ENCODE data around the gene CKB.
"Not testable (repeated sequence)": the region's sequence is repeated elsewhere in the genome, so short reads cannot be mapped to it uniquely, and the experiment has no call there.

The CKB gene

DNA sequence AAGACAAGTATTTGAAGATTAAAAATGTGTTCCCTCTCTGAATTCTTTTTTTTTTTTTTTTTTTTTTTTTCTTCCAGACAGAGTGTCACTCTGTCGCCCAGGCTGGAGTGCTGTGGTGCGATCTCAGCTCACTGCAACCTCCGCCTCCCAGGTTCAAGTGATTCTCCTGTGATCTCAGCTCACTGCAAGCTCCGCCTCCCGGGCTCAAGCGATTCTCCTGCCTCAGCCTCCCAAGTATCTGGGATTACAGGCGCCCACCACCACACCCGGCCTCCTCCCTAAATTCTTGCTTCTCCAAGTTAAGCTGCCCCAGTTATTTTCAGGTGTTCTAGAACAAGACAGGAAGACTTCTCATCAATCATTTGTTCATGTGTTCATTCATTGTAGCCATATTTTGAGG, 10.4 kb downstream of the CKB start:
- DNase-seq (ENCODE audit: low read depth): not testable (repeated sequence)

DNA sequence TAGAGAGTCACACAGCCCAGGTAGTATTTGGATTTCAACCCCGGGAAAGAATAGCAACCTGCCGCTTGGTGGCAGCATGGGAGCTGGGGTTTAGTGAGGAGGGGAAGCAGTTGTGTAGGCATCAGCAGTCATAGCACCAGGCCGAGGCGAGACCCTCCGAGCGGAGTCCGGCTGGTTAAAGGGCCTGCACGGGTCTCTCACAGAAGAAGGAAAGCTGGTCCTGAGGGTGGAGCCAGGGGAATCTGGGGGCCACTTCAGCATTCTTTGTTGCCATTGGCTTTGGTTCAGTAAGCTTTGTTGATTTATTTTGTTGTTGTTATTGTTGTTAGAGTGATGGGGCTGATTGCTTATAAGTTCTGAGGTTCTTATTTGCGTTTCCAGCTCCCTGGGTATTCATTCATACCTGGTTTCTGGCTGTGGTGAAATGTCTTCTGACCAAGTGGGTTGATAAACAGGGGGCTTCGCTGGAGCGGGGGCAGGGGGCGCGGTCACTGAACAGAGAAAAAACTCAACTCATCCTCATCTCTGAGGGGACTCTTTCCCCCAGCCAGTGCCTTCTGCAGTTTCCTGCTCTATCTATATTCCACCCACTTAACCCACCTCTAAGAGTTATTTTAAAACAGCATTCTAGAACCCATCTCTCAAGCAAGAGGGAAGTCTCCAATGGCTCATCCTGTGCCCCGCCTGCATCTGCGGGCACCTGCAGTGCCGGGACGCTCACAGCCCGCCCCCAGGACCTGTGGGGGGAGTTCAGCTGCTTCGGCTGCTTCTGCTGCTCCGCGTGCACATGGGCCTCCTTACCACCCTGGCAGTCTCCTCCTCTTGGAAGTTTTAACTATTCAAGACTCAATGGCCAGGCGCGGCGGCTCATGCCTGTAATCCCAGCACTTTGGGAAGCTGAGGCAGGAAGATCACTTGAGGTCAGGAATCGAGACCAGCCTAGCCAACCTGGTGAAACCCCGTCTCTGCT, 11.6 kb downstream of the CKB start:
- no peak for DNase-seq (ENCODE audit: low read depth)

DNA sequence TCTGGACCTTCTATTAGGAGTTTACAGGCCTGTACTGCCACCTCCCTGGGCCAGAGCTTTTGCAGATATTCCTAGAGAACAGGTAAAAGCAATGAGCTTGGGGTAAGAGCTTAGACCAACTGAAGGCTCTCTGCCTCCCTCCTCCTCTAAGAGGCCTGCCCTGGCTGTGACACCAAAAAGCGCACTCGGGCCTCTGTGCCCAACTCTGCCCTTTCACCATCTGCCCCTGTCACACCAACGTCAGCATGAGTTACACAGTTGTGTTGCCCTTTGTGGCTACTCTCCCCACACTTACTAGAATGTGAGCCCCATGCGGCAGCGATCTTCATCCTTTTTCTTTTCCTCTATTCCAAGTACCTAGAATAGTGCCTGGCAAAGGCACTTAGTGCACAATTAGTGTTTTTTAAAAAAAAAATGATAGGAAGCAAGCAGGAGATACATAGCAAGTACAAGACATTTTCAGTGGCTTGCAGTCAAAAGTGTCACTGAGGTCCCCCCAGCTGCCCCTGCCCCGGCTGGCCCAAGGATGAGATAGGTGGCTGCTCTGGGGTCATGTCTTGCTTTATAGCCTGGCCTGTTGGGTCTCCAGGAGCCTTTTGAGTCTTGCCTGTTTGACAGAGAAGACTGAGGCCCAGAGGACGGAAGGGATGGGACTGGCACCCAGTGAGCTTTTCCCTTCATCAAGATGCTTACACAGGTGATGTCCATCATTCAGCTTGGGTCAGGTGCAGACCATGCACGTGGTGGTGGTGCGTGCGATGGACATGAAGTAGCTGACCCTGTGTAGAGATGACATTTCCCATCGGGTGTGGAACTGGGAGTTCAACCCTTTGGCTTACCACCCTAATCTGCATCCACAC, 12.5 kb downstream of the CKB start:
- no peak for DNase-seq (ENCODE audit: low read depth)

DNA sequence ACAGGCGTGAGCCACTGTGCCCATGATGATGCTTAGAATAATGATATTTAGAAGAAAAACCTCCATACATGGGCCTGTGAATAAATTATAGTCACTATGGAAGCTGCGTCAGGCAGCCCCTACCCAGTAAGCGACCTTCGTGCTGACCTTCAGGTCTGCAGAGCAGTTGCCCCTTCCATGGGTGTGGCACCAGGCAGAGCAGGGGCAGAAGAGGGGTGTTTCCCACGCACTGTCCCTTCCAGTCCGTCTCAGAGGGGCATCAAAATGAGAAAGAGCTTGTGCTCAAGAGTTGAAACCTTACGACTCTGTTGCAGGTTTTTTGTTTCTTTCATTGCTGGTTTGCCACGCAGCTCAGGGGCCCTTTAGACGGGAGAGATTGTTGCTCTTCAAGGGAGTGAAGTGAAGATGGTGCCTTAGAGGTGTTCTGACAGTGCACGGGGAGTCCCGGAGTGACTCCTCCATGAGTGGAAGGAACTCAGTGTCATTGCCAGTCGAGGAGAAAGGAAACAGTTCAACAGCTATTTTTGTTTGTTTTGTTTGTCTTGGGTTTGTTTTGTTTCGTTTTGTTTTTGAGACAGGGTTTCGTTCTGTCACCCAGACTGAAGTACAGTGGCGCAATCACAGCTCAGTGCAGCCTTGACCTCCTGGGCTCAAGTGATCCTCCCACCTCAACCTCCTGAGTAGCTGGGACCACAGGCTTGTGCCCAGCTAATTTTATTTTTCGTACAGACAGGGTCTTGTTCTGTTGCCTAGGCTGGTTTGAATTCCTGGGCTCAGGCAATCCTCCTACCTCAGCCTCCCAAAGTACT, 13.9 kb downstream of the CKB start:
- DNase-seq (ENCODE audit: low read depth): no peak

DNA sequence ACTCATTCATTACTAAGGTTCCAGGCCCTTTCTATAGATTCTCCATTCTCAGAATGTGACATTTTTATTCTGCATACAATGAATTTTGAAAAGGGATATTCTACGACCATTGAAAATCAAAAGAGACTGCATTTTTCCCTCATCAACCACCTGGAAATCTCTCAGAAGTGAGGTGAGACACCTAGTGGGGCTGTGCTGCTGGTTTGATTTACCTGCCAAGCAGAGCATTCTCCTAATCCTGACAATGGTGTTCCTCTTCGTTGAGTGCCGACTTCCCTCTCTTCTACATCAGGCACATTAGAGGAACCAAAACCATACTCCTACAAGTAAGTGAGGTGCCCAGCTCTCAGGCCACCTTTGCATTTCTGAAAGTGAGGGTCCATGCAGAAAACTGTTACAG, 14.9 kb downstream of the CKB start:
- DNase-seq (ENCODE audit: low read depth): no peak

DNA sequence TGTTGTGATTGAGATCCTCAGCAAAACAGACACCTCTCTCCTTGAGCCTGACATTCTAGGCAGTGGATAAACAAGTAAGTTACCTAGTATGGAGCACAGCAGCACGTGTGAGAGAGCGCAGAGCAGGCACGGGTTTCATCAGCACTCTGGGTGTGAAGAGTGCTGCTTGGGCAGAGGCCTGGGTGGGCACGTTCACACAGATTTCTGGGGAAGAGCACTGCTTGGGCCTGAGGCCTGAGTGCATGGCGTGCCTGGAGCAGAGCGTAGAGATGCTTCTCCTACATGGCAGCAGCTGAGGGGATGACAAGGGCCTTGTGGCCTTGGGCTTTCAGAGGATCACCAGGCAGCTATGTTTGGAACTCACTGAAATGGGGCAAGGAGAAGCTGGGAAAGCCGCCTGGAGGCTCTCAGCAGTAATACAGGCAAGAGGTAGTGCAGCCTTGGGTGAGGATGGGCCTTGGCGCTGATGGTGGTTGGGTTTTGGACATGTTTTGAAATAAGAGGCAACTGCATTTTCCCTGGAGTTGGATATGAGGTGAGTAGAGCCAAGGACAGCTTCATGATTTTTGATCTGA, 17.6 kb downstream of the CKB start:
- no peak for DNase-seq (ENCODE audit: low read depth)

DNA sequence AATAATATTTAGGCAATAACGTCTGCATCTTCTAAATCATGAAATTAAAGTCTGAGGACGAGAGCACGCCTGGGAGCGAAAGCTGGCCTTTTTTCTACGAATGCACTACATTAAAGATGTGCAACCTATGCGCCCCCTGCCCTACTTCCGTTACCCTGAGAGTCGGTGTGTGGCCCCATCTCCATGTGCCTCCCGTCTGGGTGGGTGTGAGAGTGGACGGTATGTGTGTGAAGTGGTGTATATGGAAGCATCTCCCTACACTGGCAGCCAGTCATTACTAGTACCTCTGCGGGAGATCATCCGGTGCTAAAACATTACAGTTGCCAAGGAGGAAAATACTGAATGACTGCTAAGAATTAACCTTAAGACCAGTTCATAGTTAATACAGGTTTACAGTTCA, 19.3 kb downstream of the CKB start:
- no peak for DNase-seq (ENCODE audit: low read depth)

DNA sequence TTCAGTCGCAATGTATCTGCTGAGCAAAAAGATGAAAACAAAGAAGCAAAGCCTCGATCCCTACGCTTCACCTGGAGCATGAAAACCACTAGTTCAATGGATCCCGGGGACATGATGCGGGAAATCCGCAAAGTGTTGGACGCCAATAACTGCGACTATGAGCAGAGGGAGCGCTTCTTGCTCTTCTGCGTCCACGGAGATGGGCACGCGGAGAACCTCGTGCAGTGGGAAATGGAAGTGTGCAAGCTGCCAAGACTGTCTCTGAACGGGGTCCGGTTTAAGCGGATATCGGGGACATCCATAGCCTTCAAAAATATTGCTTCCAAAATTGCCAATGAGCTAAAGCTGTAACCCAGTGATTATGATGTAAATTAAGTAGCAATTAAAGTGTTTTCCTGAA, 19.8 kb downstream of the CKB start:
- no peak for DNase-seq (ENCODE audit: low read depth)

DNA sequence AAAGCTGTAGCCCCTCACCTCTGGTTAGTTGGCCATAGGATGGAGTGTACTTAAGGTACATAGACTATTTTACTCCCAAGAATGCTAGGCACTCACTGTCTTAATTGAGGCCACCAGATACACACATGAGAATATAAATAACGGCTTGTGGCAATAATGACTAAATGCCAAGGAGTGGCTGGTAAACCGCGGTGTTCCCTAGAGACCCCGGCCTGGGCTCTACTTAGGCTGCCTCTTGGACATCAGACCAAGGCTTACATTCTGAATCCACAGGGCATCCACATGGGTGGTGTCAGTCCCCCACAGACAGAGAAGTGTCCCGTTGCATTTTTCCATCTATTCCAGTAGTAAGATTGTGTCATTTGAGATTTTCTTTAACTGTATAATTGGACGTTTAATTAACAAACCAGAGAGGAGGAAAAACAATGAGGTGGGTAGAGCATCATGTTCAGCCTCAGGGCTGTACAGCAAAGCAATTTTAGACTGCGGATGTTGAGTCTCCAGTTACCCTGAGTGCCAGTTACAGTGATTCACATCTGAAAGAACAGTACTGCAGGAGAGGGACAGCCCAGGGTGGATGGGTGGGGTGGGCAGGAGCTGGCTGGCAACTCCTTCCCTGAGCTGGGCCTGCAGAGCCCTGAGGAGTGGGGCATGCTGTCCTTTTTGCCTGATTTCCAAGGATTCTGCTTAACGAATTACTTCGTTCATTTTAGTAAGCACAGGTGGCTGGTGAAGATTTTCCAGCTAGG, 20.5 kb downstream of the CKB start:
- DNase-seq (ENCODE audit: low read depth): no peak

DNA sequence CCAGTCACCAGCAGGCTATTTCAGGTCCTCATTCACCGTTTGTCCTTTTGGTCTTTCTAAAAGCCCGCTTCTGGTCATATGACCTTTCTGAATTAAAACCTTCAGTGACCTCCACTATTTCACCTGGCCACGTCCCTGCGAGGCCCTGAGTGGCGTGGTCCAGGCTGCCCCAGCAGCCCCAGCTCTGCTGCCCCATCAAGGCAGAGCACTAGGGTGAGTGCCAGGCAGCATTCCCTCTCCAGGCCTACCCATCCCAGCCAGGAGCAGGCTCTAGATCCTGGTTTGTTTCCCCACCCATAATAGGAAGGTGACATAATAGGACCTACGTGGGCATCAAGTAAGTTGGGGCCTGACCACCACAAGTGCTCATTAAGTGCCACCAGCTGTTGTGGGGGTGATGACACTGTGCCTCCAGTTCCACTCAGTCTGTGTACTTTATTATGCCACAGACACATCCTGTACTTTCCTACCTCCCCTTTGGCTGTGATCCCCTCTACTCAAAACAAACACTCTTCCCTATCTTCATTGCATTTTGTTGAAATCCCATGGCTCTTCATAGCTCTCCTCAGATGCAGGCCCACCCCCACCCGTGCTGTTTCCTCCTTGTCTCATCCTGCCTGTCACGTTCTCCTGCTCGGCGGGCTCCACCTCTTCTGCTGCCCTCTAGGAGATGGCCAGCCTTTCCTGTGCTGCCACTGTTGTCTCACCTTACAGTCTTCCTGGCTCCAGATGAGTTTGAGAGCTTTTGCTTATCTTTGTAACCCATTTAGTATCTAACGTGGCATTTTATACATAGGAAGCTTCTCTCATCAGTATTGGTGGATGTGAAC, 21.4 kb downstream of the CKB start:
- DNase-seq (ENCODE audit: low read depth): no peak

DNA sequence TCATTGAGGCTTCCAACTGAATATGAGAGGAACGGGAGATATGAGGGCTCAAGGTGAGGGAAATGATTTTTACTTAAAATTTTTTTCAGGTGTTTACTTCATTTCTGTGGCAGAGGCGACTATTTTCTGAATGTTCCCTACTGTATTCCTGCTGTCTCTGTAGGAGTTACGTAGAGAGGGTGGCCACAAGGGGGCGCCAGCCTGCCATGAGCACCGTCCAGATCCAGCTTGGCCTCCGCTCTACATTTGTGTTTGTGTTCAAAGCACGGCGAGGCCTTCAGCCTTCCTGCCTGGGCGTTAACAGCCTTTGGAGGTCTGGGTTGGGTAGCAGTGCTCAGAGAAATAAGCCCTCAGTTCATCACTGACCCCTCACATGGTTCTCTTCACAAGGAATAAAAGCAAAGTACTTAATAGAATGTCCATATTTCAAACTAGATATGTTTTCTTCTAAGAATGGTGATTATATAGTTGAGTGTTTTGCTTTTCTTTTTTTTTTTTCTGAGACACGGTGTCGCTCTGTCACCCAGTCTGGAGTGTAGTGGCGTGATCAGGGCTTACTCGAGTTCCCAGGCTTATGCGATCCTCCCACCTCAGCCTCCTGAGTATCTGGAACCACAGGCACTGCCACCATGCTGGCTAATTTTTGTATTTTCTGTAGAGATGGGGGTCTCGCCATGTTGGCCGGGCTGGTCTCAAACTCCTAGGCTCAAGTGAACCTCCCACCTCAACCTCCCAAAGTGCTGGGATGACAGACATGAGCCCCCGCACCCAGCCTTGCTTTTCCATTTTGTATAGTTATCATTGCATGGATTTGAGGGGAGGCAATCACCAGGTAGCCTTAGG, 22.3 kb downstream of the CKB start:
- peak; percentile 47 for DNase-seq (ENCODE audit: low read depth)

DNA sequence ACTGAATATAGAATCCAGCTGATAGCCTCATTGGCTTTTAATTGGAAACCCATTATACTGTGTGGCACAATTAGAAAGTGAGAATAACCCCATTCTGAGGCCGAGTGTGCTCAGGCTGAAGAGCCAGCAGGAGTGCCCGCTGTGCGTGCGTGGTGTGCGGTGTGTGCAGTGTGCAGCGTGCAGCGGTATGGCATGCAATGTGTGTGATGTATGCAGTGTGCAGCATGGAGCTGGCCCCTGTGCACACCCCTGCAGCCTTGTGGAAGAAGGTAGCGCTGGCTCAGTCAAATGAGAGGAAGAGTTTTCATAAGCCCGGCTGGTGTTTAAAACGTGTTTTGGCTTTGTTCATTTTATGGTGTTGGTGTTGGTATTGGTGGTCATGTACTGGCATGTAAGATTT, 22.9 kb downstream of the CKB start:
- no peak for DNase-seq (ENCODE audit: low read depth)

DNA sequence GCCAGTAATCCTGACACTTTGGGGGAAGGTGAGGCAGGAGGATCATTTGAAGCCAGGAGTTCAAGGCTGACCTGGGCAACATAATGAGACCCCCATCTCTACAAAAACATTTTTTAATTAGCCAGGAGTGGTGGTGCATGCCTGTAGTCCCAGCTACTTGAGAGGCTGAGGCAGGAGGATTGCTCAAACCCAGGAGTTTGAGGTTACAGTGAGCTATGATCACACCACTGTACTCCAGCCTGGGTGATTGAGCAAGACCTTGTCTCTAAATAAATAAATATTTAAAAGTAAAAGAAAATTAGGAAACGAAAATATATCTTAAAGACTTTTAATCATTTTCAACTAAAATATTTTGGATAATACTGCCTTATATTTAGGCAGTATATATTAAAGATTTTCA, 25.9 kb downstream of the CKB start:
- DNase-seq (ENCODE audit: low read depth): no peak

DNA sequence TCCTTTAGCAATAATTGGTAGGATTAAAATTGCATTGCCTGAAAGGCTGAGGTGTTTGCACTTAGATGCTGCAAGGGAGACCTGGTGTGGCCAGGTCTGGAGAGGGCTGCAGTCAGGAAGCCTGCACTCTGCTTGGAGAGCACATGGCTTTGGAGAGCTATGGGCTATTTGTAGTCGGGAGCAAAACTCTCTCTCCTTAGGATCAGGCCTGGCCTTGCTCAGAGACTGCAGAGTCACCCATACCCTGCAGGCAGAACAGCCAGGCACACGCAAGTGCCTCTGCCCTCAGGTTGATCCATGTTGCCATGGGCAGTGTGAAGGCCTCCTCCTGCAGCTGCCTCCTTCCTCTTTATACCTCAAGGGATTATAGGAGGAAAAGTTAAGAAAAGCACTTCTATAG, 26.8 kb downstream of the CKB start:
- no peak for DNase-seq (ENCODE audit: low read depth)

DNA sequence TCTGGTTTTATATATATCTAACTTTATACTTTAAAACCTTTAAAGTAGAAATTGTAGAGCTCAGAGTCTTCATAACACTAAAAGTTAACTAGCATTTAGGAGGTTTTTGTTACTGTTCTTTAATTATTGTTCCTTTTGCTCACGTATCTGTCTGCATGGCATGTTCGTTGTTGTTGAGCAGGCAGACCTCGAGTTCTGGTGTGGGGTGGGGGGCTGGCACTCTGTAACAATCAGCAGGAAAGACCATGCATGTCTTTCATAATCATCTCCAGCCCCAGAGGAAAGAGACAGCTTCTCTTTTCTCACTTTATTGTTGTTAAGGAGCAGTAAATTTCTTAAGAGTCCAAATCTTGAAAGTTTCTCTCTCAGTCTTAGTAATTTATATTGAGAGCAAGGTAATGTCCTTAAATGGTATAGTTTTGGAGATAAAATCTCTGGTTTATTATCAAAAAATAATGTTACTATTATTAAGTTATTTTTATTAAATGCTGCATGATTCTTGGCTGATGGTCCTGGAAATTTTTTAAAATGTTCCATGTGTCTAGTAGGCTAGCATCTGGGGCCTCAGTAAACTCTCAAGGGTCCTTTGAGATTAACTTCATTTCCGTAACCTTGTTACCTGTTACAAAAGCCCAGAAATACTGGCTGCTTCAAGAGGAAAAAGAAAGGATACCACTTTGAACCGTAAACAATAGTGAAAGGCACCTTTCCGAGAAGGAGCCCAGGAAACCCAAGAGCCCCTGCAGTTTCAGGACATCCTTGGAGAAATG, 30.3 kb downstream of the CKB start:
- no peak for DNase-seq (ENCODE audit: low read depth)

DNA sequence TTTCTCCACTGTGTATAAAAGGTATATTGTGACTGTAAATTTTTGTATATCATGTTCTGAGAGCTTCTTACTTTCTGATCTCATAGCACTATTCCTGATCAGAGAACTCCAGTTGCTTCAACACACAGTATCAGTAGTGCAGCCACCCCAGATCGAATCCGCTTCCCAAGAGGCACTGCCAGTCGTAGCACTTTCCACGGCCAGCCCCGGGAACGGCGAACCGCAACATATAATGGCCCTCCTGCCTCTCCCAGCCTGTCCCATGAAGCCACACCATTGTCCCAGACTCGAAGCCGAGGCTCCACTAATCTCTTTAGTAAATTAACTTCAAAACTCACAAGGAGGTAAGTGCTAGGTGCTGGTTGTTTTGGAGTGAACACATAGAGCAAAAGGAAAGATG, 30.9 kb downstream of the CKB start:
- DNase-seq (ENCODE audit: low read depth): no peak

DNA sequence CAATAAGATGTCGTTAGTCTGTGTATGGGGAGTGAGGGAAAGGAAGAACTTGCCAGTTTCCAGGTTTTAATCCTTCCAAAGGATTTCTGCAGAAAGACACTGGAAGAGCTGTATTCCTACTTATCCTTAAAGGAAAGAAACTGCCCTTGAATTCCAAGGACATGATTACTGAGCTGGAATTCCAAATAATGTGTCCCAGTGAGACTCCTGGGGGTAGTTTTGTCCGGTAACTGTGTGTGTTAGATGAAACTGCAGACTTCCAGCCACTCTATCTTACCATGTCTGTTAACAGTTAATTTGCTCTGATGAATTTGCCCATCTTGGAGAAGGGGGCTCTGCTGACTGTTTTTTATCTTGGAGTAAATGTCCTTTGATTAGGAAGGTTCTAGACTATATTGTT, 33.0 kb downstream of the CKB start:
- DNase-seq (ENCODE audit: low read depth): no peak

DNA sequence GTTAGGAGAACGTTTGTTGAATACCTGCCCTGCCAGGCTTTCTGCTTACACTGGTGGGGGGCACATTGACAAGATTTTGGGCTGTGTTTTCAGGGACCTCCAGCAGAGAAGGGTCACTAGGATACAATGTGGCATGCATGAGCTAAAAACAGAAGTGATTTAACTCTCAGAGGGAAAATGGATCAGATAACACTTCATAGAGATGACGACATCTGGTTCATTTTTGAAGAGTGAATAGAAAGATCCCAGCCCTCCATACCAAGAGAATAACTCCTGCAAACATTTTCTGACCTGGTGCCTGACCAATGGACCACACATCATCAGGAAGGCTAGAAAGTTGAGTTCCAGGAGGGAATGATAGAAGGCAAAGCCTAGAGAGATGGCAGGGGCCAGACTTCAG, 33.7 kb downstream of the CKB start:
- peak; percentile 15 for DNase-seq (ENCODE audit: low read depth)

DNA sequence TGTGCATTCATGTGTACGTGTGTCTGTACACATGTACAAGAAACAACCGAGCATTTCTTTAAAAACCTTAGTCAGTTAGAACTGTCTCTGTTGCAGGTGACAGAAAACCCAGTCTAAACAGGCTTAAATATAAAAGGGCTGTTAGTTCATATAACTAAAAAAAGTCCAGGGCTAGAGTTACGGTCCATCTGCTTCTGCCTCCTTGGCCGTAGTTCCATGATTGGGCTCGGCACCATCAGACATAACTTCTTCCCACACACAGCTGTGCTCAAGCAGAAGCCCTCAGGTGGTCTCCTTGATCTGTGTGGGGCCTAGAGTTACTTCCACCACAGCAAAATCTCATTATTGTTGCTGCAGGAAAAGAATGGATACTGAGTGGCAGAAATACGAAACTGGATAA, 34.6 kb downstream of the CKB start:
- DNase-seq (ENCODE audit: low read depth): no peak
